ENCODE data around the gene VWF. TPM values are rescaled to one million over a fixed set of nuclear protein-coding genes. Genes with fewer than 3 reads are reported as not detected.
A peak's percentile ranks its signal among the peaks of the same experiment; 100 is the strongest.

VWF gene
- total RNA-seq, 1 donor from 2014 or later, result 2.2 TPM

- DNase-seq (ENCODE audit: low read depth), result no peak
These were observed 142.4 kb downstream of the VWF start for GRCh38 chr12:5982106-5982505.

- no peak for DNase-seq (ENCODE audit: low read depth)
These were observed 146.9 kb downstream of the VWF start for GRCh38 chr12:5977556-5977955.

GRCh38 chr12:5976711-5977110, 147.8 kb downstream of the VWF start:
- DNase-seq (ENCODE audit: low read depth), result no peak

GRCh38 chr12:5976196-5976595, 148.3 kb downstream of the VWF start:
- DNase-seq (ENCODE audit: low read depth), result no peak

GRCh38 chr12:5973461-5974115, 150.9 kb downstream of the VWF start:
- DNase-seq (ENCODE audit: low read depth), result no peak

GRCh38 chr12:5972387-5972786, 152.1 kb downstream of the VWF start:
- no peak for DNase-seq (ENCODE audit: low read depth)

GRCh38 chr12:5971194-5971850, 153.1 kb downstream of the VWF start:
- no peak for DNase-seq (ENCODE audit: low read depth)

- no peak for DNase-seq (ENCODE audit: low read depth)
These were observed 154.3 kb downstream of the VWF start for GRCh38 chr12:5969974-5970690.

GRCh38 chr12:5969156-5969973, 155.1 kb downstream of the VWF start:
- no peak for DNase-seq (ENCODE audit: low read depth)

GRCh38 chr12:5967645-5968415, 156.6 kb downstream of the VWF start:
- DNase-seq (ENCODE audit: low read depth), result no peak

- DNase-seq (ENCODE audit: low read depth), result no peak
These were observed 157.9 kb downstream of the VWF start for GRCh38 chr12:5966486-5967095.

GRCh38 chr12:5965950-5966383, 158.5 kb downstream of the VWF start:
- peak; percentile 9 for DNase-seq (ENCODE audit: low read depth)

- DNase-seq (ENCODE audit: low read depth), result peak; percentile 6
These were observed 159.3 kb downstream of the VWF start for GRCh38 chr12:5964913-5965900.

GRCh38 chr12:5963515-5963914, 161.0 kb downstream of the VWF start:
- no peak for DNase-seq (ENCODE audit: low read depth)

GRCh38 chr12:5960783-5961182, 163.7 kb downstream of the VWF start:
- no peak for DNase-seq (ENCODE audit: low read depth)

GRCh38 chr12:5956987-5957386, 167.5 kb downstream of the VWF start:
- DNase-seq (ENCODE audit: low read depth), result no peak

- no peak for DNase-seq (ENCODE audit: low read depth)
These were observed 169.8 kb downstream of the VWF start for GRCh38 chr12:5954661-5955060.

- DNase-seq (ENCODE audit: low read depth), result no peak
These were observed 170.5 kb downstream of the VWF start for GRCh38 chr12:5953835-5954586.

GRCh38 chr12:5952031-5952430, 172.4 kb downstream of the VWF start:
- DNase-seq (ENCODE audit: low read depth), result no peak

All from renal cortical epithelial cell (primary cell).